ENCODE data around the gene ATP6V1G3.

Gene ATP6V1G3

GRCh38 chr1:198550941-198551524, 10.6 kb upstream of the ATP6V1G3 start:
- DNase-seq: no peak
- Histone ChIP-seq H3F3A (ENCODE audit: insufficient read depth, low read length) (peaks cover 14% of the 10 kb centered on the region), H3K36me3 (replicated peaks; ENCODE audit: insufficient read depth, low read length) (no peaks in the 10 kb centered on the region), H3K4me3 (ENCODE audit: low read length) (no peak overlapping the region), H3K27me3 (replicated peaks; ENCODE audit: insufficient read depth, low read length) (no peaks in the 10 kb centered on the region), H2AFZ (ENCODE audit: low read length) (no peak overlapping the region), H3K79me2 (ENCODE audit: low read length) (no peaks in the 10 kb centered on the region), H3K27ac (ENCODE audit: low read length) (no peak overlapping the region), H4K20me1 (ENCODE audit: insufficient read depth, low read length) (no peaks in the 10 kb centered on the region), H3K9me3 (replicated peaks; ENCODE audit: insufficient read depth, low read length) (no peaks in the 10 kb centered on the region), H3K9me2 (replicated peaks; ENCODE audit: insufficient read depth, low read length) (no peaks in the 10 kb centered on the region), H3K4me2 (ENCODE audit: low read depth, low read length) (no peak overlapping the region), H3K4me1 (ENCODE audit: low read length) (peaks cover 33% of the 10 kb centered on the region), H3K9ac (ENCODE audit: low read length) (no peak overlapping the region)
- TF ChIP-seq EZH2phosphoT487 (IDR thresholded peaks at IDR 0.05; ENCODE audit: low read length): no peak

- no peaks in the 10 kb centered on the region for H3K36me3 ChIP-seq (replicated peaks; ENCODE audit: insufficient read depth, low read length)
- H3K9me3 ChIP-seq (replicated peaks; ENCODE audit: insufficient read depth, low read length): no peaks in the 10 kb centered on the region
- no peaks in the 10 kb centered on the region for H3K79me2 ChIP-seq (ENCODE audit: low read length)
- H3K27me3 ChIP-seq (replicated peaks; ENCODE audit: insufficient read depth, low read length): no peaks in the 10 kb centered on the region
- TF ChIP-seq CTCF (IDR thresholded peaks at IDR 0.05; ENCODE audit: low read length): no peak
- TF ChIP-seq EZH2phosphoT487 (IDR thresholded peaks at IDR 0.05; ENCODE audit: low read length): no peak
- no peak for TF ChIP-seq EZH2 (optimal IDR thresholded peaks at IDR 0.05; ENCODE audit: low read depth, low read length)
- no peak overlapping the region for H3K9ac ChIP-seq (ENCODE audit: low read length)
- no peaks in the 10 kb centered on the region for H3K9me2 ChIP-seq (replicated peaks; ENCODE audit: insufficient read depth, low read length)
- H3F3A ChIP-seq (ENCODE audit: insufficient read depth, low read length): peaks cover 14% of the 10 kb centered on the region
- H4K20me1 ChIP-seq (ENCODE audit: insufficient read depth, low read length): no peaks in the 10 kb centered on the region
- H3K4me2 ChIP-seq (ENCODE audit: low read depth, low read length): peak overlapping the region; percentile 46
- H3K4me1 ChIP-seq (ENCODE audit: low read length): peaks cover 34% of the 10 kb centered on the region
- peak; percentile 65 for DNase-seq
- H3K27ac ChIP-seq (ENCODE audit: low read length): peak overlapping the region; percentile 38; the same call in 1 of the 2 replicates
- H3K4me3 ChIP-seq (ENCODE audit: low read length): no peak overlapping the region
- peak overlapping the region; percentile 7; the same call in 1 of the 2 replicates for H2AFZ ChIP-seq (ENCODE audit: low read length)
Measured at GRCh38 chr1:198549866-198550265, 9.4 kb upstream of the ATP6V1G3 start.

GRCh38 chr1:198548890-198549289, 8.4 kb upstream of the ATP6V1G3 start:
- Histone ChIP-seq H3K9me2 (replicated peaks; ENCODE audit: insufficient read depth, low read length) (no peaks in the 10 kb centered on the region), H3K27ac (ENCODE audit: low read length) (no peak overlapping the region), H3K4me2 (ENCODE audit: low read depth, low read length) (no peak overlapping the region), H3K4me1 (ENCODE audit: low read length) (peaks cover 37% of the 10 kb centered on the region), H3K27me3 (replicated peaks; ENCODE audit: insufficient read depth, low read length) (no peaks in the 10 kb centered on the region), H3K4me3 (ENCODE audit: low read length) (no peak overlapping the region), H3K79me2 (ENCODE audit: low read length) (no peaks in the 10 kb centered on the region), H3K9ac (ENCODE audit: low read length) (no peak overlapping the region), H2AFZ (ENCODE audit: low read length) (no peak overlapping the region), H3F3A (ENCODE audit: insufficient read depth, low read length) (peaks cover 14% of the 10 kb centered on the region), H3K36me3 (replicated peaks; ENCODE audit: insufficient read depth, low read length) (no peaks in the 10 kb centered on the region), H4K20me1 (ENCODE audit: insufficient read depth, low read length) (no peaks in the 10 kb centered on the region), H3K9me3 (replicated peaks; ENCODE audit: insufficient read depth, low read length) (no peaks in the 10 kb centered on the region)
- no peak for DNase-seq
- TF ChIP-seq EZH2phosphoT487 (IDR thresholded peaks at IDR 0.05; ENCODE audit: low read length) (no peak), EZH2 (optimal IDR thresholded peaks at IDR 0.05; ENCODE audit: low read depth, low read length) (no peak), CTCF (IDR thresholded peaks at IDR 0.05; ENCODE audit: low read length) (no peak)

- Histone ChIP-seq H3K4me1 (ENCODE audit: low read length) (peaks cover 31% of the 10 kb centered on the region), H3K9me2 (replicated peaks; ENCODE audit: insufficient read depth, low read length) (no peaks in the 10 kb centered on the region), H3K4me3 (ENCODE audit: low read length) (no peak overlapping the region), H3K9ac (ENCODE audit: low read length) (no peak overlapping the region), H2AFZ (ENCODE audit: low read length) (no peak overlapping the region), H3K27me3 (replicated peaks; ENCODE audit: insufficient read depth, low read length) (no peaks in the 10 kb centered on the region), H3K27ac (ENCODE audit: low read length) (no peak overlapping the region), H4K20me1 (ENCODE audit: insufficient read depth, low read length) (no peaks in the 10 kb centered on the region), H3K4me2 (ENCODE audit: low read depth, low read length) (no peak overlapping the region), H3F3A (ENCODE audit: insufficient read depth, low read length) (peaks cover 7% of the 10 kb centered on the region; the same call in 1 of the 2 replicates), H3K9me3 (replicated peaks; ENCODE audit: insufficient read depth, low read length) (no peaks in the 10 kb centered on the region), H3K79me2 (ENCODE audit: low read length) (no peaks in the 10 kb centered on the region), H3K36me3 (replicated peaks; ENCODE audit: insufficient read depth, low read length) (no peaks in the 10 kb centered on the region)
- no peak for DNase-seq
- TF ChIP-seq EZH2 (optimal IDR thresholded peaks at IDR 0.05; ENCODE audit: low read depth, low read length): no peak
- TF ChIP-seq CTCF (IDR thresholded peaks at IDR 0.05; ENCODE audit: low read length): no peak
- no peak for TF ChIP-seq EZH2phosphoT487 (IDR thresholded peaks at IDR 0.05; ENCODE audit: low read length)
Measured at GRCh38 chr1:198545156-198545555, 4.7 kb upstream of the ATP6V1G3 start.

Data from MM.1S (cell line).